ENCODE data around the gene ST6GALNAC6.
"Not testable (repeated sequence)": the region's sequence is repeated elsewhere in the genome, so short reads cannot be mapped to it uniquely, and the experiment has no call there.

ST6GALNAC6 gene

DNA sequence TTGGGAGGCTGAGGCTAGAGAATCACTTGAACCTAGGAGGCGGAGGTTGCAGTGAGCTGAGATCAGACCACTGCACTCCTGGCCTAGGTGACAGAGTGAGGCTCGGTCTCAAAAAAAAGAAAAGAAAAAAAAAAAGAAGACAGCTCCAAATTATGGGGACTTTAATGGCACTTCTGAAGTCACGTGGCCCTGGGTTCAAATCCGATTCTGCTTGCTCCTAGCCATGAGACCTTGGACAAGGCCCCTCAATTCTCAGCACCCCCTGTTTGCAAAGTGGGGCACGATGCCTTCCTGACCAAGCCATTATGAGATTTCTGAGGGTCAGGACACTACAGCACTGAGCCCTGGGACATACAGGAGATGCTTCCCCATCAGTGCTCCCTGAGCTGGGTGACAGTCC lies 43.9 kb downstream of the ST6GALNAC6 start:
- no peaks in the 10 kb centered on the region for H3K9me3 Mint-ChIP-seq (ENCODE audit: low read depth)
- peaks cover 31% of the 10 kb centered on the region for H3K4me1 Mint-ChIP-seq (ENCODE audit: low read depth)
- H3K36me3 Mint-ChIP-seq: no peaks in the 10 kb centered on the region
- H3K27me3 Mint-ChIP-seq: no peaks in the 10 kb centered on the region
- peak overlapping the region; percentile 71 for H3K27ac Mint-ChIP-seq
- no peak overlapping the region for H3K4me3 Mint-ChIP-seq

GRCh38 chr9:127854960-127855359 lies 44.4 kb downstream of the ST6GALNAC6 start:
- peaks cover 29% of the 10 kb centered on the region for H3K4me1 Mint-ChIP-seq (ENCODE audit: low read depth)
- peak overlapping the region; percentile 17 for H3K4me3 Mint-ChIP-seq
- peak overlapping the region; percentile 28 for H3K27ac Mint-ChIP-seq
- H3K27me3 Mint-ChIP-seq: no peaks in the 10 kb centered on the region
- no peaks in the 10 kb centered on the region for H3K36me3 Mint-ChIP-seq
- H3K9me3 Mint-ChIP-seq (ENCODE audit: low read depth): no peaks in the 10 kb centered on the region

GRCh38 chr9:127854184-127854806 lies 45.1 kb downstream of the ST6GALNAC6 start, which contains the start of gene ENG:
Gene ENG, minus strand, starts transcription at chr9:127854658. Its CDS starts 303 bp downstream, at chr9:127854355.
- peaks cover 29% of the 10 kb centered on the region for H3K4me1 Mint-ChIP-seq (ENCODE audit: low read depth)
- H3K9me3 Mint-ChIP-seq (ENCODE audit: low read depth): peaks cover 3% of the 10 kb centered on the region
- no peaks in the 10 kb centered on the region for H3K27me3 Mint-ChIP-seq
- H3K27ac Mint-ChIP-seq: peak within 1 kb of the TSS; percentile 82
- H3K4me3 Mint-ChIP-seq: peak within 1 kb of the TSS; percentile 87
- H3K36me3 Mint-ChIP-seq: peaks cover 2% of the 10 kb centered on the region

DNA sequence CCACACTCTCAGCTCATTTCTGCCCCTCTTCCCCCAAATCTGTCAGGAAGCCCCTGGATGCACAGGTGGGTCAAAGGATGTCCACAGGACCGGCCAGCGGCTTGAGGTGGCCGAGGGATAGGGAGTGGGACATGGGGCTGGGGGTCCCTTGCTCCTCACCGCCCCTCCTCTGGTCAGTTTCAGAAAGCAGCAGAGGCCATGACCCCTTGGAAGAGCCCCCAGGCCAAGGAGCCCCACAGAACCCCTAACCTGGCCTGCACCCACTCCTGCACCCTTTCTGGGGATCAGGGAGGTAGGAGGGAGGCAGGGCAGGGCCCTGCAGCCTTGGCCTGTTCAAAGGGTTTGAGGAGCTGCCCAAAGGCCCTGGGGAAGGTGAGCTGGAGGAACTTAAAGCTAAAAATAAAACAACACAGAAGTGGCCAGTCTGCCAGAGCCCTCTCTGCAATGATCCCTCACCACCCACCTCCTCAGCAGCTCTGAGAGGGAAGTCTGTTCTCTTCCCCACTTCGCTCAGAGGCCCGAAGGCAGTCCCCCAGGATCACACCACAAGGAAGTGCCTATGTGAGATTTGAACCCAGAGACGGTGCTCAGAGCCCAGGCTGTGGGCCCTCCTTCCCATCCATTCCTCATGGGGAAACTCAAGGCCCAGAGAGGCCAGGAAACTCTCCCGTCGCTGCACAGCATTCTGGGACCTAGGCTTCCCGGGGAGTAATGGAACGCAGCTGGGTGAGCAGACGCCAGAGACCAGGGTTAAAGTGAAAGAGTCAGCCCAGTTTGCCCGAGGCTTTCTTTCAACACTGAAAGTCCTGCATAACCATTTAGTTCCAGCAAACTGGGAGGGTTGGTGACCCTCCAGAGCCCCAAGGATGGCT lies 45.9 kb downstream of the ST6GALNAC6 start:
- Mint-ChIP-seq H3K4me1 (ENCODE audit: low read depth) (peaks cover 26% of the 10 kb centered on the region), H3K36me3 (peaks cover 9% of the 10 kb centered on the region), H3K27ac (peak overlapping the region; percentile 82), H3K9me3 (ENCODE audit: low read depth) (peaks cover 8% of the 10 kb centered on the region), H3K4me3 (peak overlapping the region; percentile 87), H3K27me3 (no peaks in the 10 kb centered on the region)

DNA sequence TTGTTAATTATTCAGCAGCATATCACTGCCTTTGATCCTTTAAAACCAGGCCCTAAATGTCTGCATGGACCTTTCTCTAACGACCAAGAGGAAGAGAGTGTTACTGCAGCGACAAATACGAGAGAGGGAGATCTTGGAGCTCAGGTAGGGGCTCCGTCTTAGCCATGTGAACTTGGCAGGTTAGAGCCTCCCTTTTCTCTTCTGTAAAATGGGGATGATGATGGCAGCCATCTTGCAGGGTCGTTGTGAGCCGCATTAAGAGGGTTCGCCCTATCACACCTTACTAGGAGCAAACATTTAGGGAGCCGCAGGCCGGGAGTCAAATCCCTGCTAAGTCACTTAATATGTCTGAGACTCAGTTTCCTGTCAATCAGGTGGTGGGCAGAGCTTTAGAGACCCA lies 46.6 kb downstream of the ST6GALNAC6 start:
- Mint-ChIP-seq H3K27me3 (no peaks in the 10 kb centered on the region), H3K27ac (no peak overlapping the region), H3K9me3 (ENCODE audit: low read depth) (peaks cover 8% of the 10 kb centered on the region), H3K4me3 (peak overlapping the region; percentile 54), H3K36me3 (peaks cover 9% of the 10 kb centered on the region), H3K4me1 (ENCODE audit: low read depth) (peaks cover 23% of the 10 kb centered on the region)

- Mint-ChIP-seq H3K36me3 (peaks cover 9% of the 10 kb centered on the region), H3K27me3 (no peaks in the 10 kb centered on the region), H3K9me3 (ENCODE audit: low read depth) (peaks cover 8% of the 10 kb centered on the region), H3K27ac (no peak overlapping the region), H3K4me1 (ENCODE audit: low read depth) (peaks cover 17% of the 10 kb centered on the region), H3K4me3 (no peak overlapping the region)
These were observed 49.0 kb downstream of the ST6GALNAC6 start for GRCh38 chr9:127850286-127850830.

DNA sequence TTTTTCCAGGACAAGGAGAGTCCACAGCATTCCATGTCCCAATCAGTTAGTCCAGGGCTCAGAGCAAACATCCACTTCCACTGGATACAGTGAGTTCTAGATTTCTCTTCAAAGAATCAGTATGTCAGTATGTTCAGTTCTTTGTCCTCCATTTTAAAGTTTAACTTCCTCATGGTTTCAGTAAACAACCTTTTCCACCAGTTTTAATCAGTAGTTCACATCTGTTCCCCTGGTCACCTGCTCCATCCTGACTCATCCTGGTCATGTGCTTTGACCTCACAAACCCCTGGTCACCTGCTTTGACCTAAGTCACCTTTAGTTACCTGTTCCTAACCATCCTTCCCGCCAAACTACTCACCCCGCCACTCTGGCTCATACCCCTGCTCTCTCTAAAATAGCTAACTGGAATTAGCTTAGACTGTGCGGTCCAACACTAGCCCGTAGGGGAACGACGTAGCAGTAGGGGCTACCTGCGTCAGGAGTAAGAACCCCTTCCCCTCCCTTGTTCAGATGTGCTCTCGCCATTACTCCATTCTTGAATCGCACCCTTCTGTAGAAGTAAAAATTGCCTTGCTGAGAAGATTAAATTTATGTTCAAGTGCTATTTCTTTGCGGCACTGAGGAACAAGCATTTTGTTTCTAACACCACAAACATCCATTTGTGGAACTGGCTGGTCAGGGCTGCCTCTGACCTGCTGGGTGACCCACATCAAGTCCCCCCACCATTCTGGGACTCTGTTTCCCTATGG lies 50.5 kb downstream of the ST6GALNAC6 start:
- Mint-ChIP-seq H3K4me1 (ENCODE audit: low read depth) (peaks cover 9% of the 10 kb centered on the region), H3K36me3 (peaks cover 9% of the 10 kb centered on the region), H3K27ac (no peak overlapping the region), H3K9me3 (ENCODE audit: low read depth) (peaks cover 8% of the 10 kb centered on the region), H3K27me3 (no peaks in the 10 kb centered on the region), H3K4me3 (no peak overlapping the region)

DNA sequence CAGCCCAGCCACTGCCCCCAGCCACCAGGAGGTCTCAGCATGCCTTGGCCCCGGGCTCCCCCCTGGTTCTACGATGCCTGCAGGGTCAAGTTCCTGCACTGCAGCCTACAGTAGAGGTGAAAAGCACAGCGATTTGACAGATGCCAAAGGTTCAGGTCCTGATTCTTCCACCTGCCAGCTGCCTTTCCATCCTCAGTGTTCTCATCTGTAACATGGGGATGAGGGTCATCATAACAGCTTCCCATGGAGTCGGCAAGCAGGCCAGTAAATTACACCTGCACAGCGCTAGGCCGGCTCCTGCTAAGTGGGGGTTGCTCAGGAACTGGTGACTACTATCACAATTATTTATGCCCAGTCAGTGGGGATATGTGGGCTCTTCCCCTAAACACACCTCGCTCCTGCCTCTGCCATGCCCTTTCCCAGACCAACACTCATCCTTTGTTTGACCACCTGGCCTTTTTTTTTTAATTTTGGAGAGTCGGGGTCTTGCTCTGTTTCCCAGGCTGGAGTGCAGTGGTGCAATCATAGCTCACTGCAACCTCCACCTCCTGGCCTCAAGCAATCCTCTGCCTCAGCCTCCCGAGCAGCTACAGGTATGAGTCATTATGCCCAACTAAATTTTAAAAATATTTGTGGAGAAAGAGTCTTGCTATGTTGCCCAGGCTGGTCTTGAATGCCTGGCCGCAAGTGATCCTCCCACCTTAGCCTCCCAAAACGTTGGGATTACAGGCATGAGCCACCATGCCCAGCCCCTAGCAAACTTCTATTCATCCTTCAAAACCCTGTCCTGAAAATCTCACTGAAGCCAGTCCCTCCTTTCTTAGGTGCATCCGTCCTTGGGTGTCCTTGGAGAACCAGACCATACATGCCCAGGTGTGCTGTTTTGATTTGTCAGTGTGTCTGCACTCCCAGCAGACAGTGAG lies 51.3 kb downstream of the ST6GALNAC6 start:
- Mint-ChIP-seq H3K36me3 (peaks cover 9% of the 10 kb centered on the region), H3K4me1 (ENCODE audit: low read depth) (peaks cover 7% of the 10 kb centered on the region), H3K4me3 (no peak overlapping the region), H3K27ac (no peak overlapping the region), H3K9me3 (ENCODE audit: low read depth) (peaks cover 8% of the 10 kb centered on the region), H3K27me3 (no peaks in the 10 kb centered on the region)

DNA sequence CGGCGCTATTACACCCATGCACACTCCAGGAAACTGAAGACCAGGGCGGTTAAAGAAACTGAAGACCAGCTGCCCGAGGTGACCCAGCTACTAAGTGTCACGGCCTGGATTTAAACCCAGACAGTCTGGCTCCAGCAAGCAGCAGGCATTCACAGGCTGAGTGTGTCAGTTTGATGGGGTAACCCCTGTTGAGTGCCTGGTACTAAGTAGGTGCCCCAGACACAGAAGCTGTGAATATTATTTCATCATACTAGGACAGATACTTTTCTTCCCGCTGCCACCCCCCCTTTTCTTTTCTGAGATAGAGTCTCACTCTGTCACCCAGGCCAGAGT lies 52.3 kb downstream of the ST6GALNAC6 start:
- peaks cover 8% of the 10 kb centered on the region for H3K9me3 Mint-ChIP-seq (ENCODE audit: low read depth)
- peaks cover 9% of the 10 kb centered on the region for H3K36me3 Mint-ChIP-seq
- peaks cover 5% of the 10 kb centered on the region for H3K4me1 Mint-ChIP-seq (ENCODE audit: low read depth)
- no peaks in the 10 kb centered on the region for H3K27me3 Mint-ChIP-seq
- no peak overlapping the region for H3K4me3 Mint-ChIP-seq
- no peak overlapping the region for H3K27ac Mint-ChIP-seq

- H3K4me3 Mint-ChIP-seq: no peak overlapping the region
- H3K9me3 Mint-ChIP-seq (ENCODE audit: low read depth): peaks cover 8% of the 10 kb centered on the region
- H3K27me3 Mint-ChIP-seq: no peaks in the 10 kb centered on the region
- H3K36me3 Mint-ChIP-seq: peaks cover 9% of the 10 kb centered on the region
- no peaks in the 10 kb centered on the region for H3K4me1 Mint-ChIP-seq (ENCODE audit: low read depth)
- H3K27ac Mint-ChIP-seq: no peak overlapping the region
These were observed 52.8 kb downstream of the ST6GALNAC6 start for GRCh38 chr9:127846443-127847177.

GRCh38 chr9:127845619-127846018 lies 53.8 kb downstream of the ST6GALNAC6 start:
- not testable (repeated sequence) for H3K4me3 Mint-ChIP-seq; H3K9me3 Mint-ChIP-seq (ENCODE audit: low read depth); H3K4me1 Mint-ChIP-seq (ENCODE audit: low read depth); H3K36me3 Mint-ChIP-seq; H3K27ac Mint-ChIP-seq; H3K27me3 Mint-ChIP-seq

GRCh38 chr9:127844821-127845359 lies 54.5 kb downstream of the ST6GALNAC6 start:
- H3K36me3 Mint-ChIP-seq: peaks cover 9% of the 10 kb centered on the region
- H3K4me3 Mint-ChIP-seq: no peak overlapping the region
- H3K9me3 Mint-ChIP-seq (ENCODE audit: low read depth): peaks cover 8% of the 10 kb centered on the region
- H3K27ac Mint-ChIP-seq: no peak overlapping the region
- no peaks in the 10 kb centered on the region for H3K4me1 Mint-ChIP-seq (ENCODE audit: low read depth)
- no peaks in the 10 kb centered on the region for H3K27me3 Mint-ChIP-seq

DNA sequence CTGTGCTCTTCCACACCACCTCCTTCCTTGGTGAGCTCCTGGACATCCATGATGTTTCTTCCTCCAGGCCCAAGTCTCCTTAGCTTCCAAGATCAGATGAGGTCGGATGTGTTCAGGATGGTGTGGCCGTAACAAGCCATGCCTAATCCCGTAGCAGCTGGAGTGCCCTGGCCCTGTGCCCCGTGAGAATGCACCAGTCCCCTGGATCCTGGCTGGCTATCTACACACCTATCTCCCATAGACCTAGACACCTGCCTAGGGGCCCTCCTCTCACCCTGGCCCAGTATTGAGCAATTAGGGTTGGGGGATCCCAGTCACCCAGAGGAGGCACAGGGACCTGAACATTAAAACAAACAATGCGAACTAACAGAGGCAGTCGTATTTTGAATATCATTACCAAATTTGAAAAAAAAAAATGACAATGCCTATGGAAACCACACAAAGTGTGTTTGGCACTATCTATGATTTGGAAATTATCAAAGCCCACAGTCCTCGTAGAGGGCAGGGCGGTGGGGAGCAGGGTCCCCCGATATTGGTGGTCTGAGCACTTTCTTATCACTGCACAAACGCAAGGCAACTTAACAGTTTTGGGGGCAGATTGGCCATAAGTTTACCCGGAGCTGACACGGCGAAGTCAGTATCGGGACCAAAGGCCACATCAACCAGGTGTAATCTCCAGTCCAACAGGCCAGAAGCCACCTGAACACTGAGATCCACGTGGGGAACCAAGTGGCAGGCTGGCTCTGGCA lies 58.1 kb downstream of the ST6GALNAC6 start:
- Mint-ChIP-seq H3K4me3 (no peak overlapping the region), H3K36me3 (no peaks in the 10 kb centered on the region), H3K4me1 (ENCODE audit: low read depth) (no peaks in the 10 kb centered on the region), H3K9me3 (ENCODE audit: low read depth) (no peaks in the 10 kb centered on the region), H3K27me3 (no peaks in the 10 kb centered on the region), H3K27ac (no peak overlapping the region)

All from activated naive CD8-positive, alpha-beta T cell (primary cell).